HG03060 (cell line): Measurements from ENCODE around the gene RBM45.
"Not testable (repeated sequence)": the region's sequence is repeated elsewhere in the genome, so short reads cannot be mapped to it uniquely, and the experiment has no call there.

Source experiments
- ATAC-seq: cut with Tn5 transposase; IDR thresholded peaks from one replicate; pipeline ENCODE4 v1.9.1; 2021; ENCODE audit warnings: low read depth, moderate number of reproducible peaks; ENCODE audit not compliant: unreplicated experiment

RBM45 gene

DNA sequence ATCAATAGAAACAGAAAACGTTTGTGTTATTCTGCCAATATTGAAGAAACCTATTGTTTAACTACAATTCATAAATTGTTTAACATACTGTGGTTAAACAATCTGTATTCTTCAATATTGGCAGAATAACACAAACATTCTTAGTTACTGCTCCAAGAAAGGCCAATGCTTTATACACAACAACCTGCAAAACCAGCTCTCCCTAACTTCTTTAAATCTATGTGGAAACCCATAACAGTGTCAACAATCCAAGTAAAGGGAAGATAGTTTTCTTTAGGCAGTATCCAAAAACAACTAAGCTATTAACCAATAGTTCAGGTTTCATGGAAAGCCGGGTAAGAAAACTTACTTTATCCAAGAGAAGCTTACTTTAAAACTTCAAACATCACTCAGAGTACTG is 6.2 kb upstream of the RBM45 start:
- ATAC-seq, result no peak

DNA sequence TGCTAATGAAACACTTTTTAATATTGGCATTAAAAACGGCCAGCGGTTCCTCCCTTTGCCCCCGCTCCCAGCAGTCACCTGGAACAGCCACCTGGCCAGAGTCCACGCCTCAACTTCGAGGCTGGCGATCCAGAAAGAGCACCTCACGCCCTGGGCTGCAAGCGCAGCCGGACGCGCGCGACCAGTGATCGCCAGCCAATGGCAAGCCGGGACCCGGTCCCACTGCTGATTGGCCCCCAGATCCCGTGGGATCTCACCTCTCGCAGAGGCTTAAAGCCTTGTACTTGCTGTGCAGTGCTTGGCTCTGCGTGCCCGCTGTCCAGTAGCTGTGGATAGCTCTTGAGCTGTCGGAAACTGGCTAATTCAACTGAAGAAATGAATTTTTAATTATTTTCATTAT is 4.1 kb upstream of the RBM45 start:
- no peak for ATAC-seq

DNA sequence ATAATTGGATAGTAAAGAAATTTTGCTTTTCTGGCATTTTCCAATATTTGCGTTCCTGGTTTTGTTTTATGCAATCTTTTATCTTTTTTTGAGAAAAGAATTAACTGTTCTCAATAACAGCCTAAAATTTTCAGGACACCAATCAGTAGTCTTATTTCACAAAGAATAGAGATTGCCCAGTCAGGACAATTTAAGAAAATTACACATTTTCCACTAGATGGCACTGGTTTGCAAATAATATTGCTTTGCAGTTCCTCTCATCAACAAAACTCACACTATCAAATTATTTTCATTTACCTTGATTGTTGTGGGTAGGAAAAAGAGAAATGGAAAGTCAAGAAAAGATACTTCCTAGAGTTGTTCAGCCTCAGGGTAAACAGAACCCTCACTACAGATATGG is 2.4 kb upstream of the RBM45 start:
- ATAC-seq, result no peak

DNA sequence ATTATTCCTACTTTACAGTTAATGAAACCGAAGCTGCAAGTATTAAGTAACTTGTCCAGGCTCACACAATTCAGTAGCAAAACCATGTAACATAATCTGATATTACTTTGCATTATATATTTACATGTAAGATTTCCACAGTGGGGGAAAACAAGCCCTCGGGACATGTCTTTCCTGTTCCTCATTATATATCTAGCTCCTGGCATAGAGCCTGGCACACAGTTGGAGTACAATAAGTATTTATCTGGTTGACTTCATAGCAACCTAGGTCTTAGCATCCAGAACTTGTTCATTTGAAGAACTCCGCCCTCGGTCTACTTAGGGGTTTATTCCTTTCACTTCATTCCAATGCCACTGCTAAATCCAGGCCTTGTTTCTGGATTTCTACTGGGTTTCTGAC is 1.6 kb upstream of the RBM45 start:
- ATAC-seq, result no peak

DNA sequence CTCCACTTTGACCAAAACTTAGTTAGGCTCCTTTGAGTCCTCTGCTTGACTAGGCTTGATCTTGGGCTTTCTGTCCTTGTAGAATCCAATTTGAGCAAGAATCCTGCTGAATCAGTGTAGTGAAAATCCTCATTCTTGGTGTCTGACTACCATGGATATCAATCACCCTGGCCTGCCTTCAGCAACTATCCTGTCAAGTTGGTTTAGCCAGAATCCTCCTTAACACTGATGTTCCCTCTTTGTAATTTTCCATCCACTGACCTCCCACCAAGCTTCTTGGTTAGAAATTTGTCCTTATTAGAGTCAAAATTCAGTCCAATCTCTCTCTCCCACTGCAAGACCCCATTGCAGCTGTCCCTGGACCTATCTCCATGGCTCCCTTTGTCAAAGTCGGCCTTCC is 494 bp upstream of the RBM45 start:
- no peak for ATAC-seq

DNA sequence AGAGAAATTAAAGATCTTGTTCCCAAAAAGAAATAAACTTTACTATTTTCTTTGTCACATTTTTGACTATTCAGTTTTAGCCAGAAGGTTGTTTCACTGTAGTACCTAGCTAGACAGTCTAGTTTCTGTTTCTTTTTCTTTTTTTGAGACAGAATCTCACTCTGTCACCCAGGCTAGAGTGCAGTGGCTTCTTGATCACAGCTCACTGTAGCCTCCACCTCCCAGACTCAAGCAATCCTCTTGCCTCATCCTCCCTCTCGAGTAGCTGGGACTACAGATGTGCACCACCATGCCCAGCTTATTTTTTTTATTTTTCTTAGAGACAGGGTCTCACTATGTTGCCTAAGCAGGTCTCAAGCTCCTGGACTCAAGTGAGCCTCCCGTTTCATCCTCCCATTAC is 2.2 kb downstream of the RBM45 start:
- no peak for ATAC-seq

DNA sequence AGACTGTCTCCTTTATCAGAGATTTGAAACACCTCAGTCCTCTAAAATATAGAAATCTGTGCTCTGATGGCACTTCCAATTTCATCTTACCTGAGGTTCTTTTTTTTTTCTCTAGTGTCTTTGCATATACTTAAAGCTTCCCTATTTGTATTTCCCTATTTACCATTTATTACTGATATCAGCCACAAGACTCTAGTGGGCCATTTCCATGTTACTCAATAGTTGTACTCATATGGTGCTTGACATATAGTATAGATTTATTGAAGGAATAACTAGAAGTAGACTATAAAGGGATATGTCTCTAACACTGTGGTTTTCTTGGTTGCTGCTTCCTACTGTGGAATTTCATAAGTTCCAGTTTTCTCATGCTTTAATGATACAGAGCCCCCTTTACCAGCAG is 3.0 kb downstream of the RBM45 start:
- ATAC-seq, result no peak

DNA sequence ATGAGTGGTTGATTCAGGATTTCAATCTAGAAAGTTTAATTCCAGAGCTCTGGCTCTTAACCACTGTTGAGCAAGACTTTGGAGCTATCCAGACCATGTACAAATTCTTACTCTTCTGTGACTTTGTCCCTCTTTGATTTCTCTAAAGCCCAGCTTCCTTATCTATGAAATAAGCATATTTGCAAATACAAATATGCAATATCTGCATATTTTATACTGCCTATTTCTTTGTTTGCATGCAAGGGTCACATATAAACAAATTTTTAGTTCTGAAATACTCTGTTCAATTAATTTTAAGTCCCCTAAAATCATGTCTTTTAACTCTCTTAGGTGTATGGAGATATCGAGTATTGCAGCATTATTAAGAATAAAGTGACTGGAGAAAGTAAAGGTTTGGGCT is 5.5 kb downstream of the RBM45 start:
- no peak for ATAC-seq

DNA sequence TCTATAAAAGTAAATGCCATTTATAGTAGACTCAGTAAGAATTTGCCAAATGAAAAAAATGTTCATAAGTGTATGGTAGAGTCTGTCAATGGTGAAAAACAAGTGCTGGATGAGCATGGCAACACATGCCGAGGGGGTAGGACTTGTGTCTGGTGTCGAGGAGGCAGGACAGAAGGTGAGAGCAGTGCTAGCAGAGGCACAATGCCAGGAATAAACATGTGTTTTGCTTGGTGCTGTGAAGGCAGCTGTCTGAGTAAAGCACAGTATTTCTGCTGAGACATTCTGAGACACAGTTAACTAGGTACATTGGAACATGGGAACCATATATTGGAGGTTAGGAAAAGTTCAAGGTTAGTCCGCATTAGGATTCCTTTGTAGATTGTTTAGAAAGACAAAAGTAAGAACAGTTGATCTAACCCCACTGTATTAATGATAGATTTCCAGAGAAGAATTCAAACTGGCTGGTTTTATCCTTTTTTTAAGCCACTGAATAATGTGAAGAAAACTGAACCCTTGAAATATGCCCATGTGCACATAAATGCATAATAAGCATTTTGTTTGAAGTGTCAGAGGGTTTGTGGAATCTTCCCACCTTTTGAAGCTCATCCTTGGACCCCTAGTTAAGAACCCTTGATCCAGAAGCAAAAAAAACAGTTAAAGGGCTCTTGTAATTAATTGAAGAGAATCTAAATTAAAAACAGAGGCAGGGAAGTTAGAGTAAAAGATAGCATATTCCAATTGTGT is 7.1 kb downstream of the RBM45 start:
- ATAC-seq, result no peak

DNA sequence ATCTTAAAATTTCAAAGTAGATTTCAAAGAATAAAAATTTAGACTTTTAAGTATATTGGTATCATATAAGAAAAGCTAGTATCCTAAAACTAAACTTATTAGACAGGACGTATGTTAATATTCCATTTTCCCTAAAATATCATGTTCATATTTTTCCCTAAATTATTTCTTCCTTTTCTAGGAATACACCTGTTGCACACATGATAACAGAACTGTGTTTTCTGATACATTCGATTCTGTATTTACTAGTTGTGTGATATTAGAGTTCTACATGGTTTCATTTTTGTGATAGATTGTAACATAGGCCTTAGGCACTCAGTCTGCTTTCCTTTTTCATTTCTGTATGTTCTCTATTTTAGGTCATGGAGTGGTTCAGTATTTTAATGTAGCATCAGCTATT is 10.9 kb downstream of the RBM45 start:
- no peak for ATAC-seq

DNA sequence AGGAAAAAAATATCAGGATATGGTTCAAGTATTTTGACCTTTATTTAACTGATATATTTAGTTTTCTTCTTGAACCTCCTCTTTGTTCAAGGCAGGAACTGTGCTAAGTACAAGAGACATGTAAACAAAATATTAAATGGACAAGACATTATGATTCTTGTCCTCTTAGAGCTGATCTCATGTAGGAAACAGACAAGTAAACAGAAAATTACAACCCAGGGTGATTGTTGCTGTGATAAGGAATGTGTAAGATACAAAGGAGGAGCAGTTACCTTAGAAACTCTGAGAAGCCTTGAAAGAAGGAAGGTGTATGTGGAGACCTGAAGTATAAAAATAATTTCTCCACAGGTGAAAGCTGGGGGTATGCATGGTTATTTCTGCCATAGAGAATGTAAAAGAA is 12.9 kb downstream of the RBM45 start:
- no peak for ATAC-seq

DNA sequence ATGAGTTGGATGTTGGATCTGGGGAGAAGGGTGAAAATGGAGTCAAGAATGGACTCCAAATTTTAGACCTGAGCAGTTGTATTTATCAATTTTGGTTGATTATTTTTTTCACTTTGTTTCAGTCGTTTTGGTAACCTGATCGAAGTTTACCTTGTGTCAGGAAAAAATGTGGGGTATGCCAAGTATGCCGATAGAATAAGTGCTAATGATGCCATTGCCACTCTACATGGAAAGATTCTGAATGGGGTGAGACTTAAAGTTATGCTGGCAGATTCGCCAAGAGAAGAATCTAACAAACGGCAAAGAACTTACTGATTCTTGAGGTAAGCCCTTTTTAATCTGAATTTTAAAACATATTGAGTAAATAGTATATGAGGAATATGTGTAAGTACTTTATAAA is 13.6 kb downstream of the RBM45 start:
- no peak for ATAC-seq

DNA sequence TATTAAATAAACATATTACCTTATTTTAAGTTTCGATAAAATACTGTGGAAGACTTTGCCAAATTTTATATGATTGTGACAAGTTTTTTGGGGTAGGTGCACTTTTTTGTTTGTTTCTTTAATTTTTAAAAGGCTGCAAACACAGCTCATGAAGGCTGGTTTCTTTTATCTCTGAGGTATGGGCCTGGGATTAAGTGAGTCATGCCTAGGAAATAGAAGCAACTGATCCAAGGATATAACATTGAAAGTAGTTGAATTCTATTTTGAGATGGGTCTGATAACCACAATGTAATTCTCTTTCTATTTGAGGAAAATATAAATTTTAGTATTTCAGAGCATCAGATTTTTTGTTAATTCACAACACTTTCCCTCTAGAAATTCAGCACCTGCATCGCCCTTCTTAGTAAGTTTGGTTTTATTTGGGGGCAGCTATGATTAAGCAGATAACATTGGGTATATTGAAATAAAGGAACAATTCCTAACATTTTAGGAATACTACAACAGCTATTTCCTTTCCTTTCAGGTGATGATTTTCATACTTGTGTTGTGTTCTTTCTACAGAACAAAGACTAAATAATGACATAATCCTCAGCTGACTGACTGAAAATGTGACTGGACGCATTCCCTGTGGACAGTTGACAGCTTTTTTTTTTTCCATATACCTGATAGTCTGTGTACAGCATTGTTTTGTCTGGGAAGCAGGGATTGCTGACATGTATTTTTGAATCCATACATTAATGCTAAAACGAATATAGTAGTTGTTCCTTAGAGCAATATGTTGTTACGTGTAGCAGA is 16.8 kb downstream of the RBM45 start:
- ATAC-seq, result no peak

DNA sequence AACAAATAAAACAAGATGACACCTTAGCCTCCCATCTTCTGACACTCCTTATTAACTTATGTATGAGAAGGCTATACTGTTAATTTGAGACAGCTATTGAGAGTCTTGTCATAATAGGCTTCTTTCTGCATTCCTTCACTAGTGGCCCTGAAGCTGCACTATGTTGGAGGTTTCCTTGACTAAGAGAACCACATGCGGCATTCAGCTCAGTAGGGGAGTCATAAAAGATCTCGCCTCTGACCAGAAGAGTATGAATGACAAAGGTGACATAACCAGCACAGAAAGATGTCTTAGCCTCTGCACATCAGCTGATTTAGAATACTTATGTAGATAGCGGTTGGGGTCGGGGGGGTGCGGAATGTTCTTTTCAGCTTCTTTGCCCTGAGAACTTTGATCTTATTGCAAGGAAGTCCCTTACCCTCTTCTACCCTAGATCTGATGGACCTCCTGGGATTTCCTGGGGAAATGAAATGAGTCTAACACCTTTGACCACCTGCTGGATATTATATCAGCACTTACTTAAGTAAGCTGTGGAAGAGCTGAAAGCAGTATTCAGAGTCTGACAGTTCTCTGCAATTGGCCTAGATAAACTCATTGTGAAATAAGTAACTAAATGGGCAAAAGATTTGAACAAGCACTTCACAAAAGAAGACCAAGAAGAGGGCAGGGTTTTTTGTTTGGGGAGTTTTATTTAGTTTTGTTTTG is 24.2 kb downstream of the RBM45 start:
- ATAC-seq, result no peak

DNA sequence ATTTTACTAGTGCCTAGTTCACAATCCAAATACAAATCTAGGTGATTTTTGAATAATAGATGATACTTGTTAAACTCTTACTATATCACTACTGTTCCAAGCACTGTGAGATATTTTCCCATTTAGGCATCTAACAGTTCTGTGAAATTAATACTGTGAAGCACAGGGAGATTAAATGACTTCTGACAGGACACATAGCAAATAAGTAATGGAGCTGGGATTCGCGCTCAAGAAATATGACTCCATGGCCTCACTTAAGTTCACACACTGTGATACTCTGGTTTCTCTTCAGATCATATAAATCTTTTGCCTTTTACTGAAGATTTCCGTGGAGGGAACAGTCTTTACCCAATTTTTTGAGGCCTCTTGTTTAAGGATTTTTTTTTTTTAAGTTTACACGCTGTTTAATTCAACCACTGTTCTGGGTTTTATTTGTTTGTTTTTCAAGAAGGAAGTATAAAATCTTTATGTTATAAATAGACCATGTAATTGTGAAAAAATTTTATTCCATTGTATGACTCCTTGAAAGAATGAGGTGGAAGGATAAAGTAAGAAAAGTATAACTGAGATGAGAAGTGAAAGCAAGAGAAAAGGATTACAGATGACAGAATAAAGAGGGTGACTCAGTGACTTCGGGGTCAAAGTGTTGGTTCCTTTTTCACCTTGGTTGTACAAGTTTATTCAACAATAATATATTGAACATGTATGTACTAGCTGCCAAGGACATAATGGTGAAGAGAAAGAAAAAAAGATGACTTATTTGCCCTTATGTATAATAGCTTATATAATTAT is 30.2 kb downstream of the RBM45 start:
- ATAC-seq, result no peak

DNA sequence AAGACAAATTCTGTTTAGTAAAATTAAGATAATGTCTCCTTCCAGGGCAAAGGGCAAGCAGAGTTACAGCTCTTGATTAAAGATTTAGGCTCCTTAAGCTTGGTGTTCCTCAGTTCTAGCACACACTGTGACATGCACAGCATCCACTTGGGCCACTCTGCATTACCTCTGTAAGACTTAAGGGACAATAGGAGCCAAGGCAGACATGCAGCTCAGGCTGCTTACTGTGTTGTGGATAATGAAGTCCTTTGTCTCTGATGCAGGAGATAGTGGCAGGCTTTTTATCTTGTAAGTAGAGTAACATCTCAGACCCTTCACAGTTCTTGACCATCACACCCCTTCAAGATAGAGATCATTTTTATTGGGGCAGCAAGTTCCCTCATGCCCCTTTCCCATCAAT is 31.2 kb downstream of the RBM45 start:
- ATAC-seq, result no peak

DNA sequence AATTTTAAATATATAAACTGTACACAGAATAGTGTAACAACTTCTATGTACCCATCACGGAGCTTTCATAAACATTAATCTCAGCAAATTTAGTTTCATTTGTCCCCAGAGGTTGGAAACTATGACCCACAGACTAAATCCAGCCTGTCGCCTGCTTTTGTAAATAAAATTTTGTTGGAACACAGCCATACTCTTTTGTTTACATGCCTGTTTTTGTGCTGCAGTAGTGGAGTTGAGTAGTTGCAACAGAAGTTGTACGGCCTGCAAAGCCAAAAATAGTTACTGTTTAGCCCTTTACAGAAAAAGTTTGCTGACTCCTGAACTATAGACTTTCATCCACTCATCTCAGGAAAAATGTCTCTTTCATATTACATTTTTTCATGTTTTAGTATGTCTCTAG is 39.8 kb downstream of the RBM45 start:
- ATAC-seq, result no peak

DNA sequence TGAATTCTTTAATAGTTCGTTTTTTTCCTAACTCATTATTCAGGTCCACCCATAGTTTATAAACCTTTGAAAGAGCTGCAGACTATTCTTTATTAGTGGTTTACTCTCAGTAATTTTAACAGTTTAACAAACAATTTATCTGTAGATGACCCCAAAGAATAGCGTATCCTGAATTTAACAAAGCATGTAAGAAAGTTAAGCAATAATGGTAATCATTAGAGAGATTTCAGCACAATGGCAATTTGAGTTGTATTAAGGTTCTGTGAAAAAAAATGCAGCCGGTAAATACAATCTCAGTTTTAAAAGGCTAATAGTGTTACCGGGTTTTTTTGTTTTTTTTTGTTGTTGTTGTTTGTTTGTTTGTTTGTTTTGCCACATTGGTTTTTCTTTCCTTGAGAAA is 40.3 kb downstream of the RBM45 start:
- no peak for ATAC-seq

DNA sequence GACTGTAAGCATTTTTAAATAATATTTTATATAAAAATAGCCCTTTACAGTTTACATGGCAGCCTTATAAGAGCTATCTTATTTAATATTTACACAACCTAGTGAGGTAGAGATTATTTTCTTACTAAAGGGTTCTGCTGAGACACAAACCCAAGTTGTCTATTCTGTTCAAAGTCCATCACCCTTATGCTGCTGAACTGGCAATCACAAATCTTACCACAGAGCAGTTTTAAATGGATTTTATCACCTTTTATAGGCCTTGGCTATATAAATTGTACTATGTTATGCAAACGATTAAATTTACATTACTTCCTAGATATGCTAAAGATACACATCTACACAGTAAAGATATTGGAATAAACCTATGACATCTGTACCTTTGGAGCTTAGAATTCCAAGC is 40.7 kb downstream of the RBM45 start:
- ATAC-seq, result no peak

DNA sequence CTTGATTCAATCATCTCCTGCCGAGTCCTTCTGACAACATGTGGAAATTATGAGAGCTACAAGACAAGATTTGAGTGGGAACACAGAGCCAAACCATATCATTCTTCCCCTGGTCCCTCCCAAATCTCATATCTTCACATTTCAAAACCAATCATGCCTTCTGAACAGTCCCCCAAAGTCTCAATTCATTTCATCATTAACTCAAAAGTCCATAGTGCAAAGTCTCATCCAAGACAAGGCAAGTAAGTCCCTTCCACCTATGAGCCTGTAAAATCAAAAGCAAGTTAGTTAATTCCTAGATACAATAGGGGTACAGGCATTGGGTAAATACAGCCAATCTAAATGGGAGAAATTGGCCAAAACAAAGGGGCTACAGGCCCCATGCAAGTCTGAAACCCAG is 41.6 kb downstream of the RBM45 start:
- not testable (repeated sequence) for ATAC-seq

DNA sequence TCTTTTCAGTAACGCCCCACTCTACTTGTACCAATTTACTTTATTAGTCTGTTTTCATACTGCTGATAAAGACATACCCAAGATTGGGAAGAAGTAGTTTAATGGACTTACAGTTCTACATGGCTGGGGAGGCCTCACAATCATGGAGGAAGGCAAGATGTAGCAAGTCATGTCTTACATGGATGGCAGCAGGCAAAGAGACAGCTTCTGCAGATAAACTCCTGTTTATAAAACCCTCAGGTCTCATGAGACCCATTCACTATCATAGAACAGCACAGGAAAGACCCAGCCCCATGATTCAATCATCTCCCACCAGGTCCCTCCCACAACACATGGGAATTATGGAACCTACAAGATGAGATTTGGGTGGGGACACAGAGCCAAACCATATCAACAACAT is 43.3 kb downstream of the RBM45 start:
- no peak for ATAC-seq
